Natural killer cell treated with Interleukin-12 subunit alpha and Interleukin-12 subunit beta and Interleukin-15 and Interleukin-18, amount 100 ng/mL, for 72 hours (primary cell): ENCODE data around the gene TANC1. TPM values are rescaled to one million over a fixed set of nuclear protein-coding genes. Genes with fewer than 3 reads are reported as not detected.

Experiments
- ATAC-seq, 2 donors: fragments of 150-1000 bp; cut with Tn5 transposase in 1 of 2; sonication (Bioruptor Pico), chemical (Tn5 transposase) in 1 of 2; 2 replicates each; pipeline ENCODE4 v1.10.0; 2021
- DNase-seq: peaks from one replicate; pipeline ENCODE4 v3.0.0; 2022; ENCODE audit warnings: low spot score
- H3K27ac Mint-ChIP-seq, 2 donors: 1 replicate in 1 of 2; 2 replicates in 1 of 2; pipeline ENCODE4 v1.8.0; 2022; ENCODE audit warnings: mixed read lengths in 2 of 2, mild to moderate bottlenecking in 1 of 2, moderate library complexity in 1 of 2
- H3K27me3 Mint-ChIP-seq, 2 donors: 1 replicate in 1 of 2; 2 replicates in 1 of 2; pipeline ENCODE4 v1.8.0; 2022; ENCODE audit warnings: mixed read lengths in 2 of 2
- H3K36me3 Mint-ChIP-seq: one replicate; pipeline ENCODE4 v1.8.0; 2022; ENCODE audit warnings: mixed read lengths
- H3K4me1 Mint-ChIP-seq, 2 donors: 1 replicate in 1 of 2; 2 replicates in 1 of 2; pipeline ENCODE4 v1.8.0; 2022; ENCODE audit warnings: low read depth in 2 of 2, mixed read lengths in 2 of 2, mild to moderate bottlenecking in 1 of 2
- H3K4me3 Mint-ChIP-seq: one replicate; pipeline ENCODE4 v1.8.0; 2022; ENCODE audit warnings: mixed read lengths
- H3K9me3 Mint-ChIP-seq: 2 replicates; pipeline ENCODE4 v1.8.0; 2022; ENCODE audit warnings: mixed read lengths
- total RNA-seq, 2 donors: library from RNA; stranded (reverse); gene quantifications; one replicate each; pipeline ENCODE4 v1.2.3, GENCODE V29; 2022

TANC1 gene
- total RNA-seq, 2 donors from 2014 or later, result 0.21 to 0.56 TPM

DNA sequence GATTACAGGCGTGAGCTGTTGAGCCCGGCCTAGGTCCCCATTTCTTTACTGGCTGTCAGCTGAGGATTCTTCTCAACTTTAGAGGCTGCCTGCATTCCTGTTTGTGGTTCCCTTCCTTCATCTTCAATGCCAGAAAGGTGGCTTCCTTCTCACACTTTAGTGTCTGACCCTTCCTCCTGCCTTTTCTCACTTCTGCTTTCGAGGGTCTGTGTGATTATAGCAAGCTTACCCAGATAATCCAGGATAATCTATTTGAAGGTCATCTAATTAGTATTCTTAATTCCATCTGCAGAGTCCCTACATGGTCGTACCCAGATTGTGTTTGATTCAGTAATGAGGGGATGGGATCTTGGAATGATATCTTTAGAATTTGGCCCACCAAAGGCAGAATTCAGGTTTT is 157.4 kb downstream of the TANC1 start:
- DNase-seq, result no peak
- Mint-ChIP-seq H3K27me3 (no peaks in the 10 kb centered on the region), H3K36me3 (no peaks in the 10 kb centered on the region), H3K27ac (peak overlapping the region; percentile 45 to 86), H3K9me3 (no peaks in the 10 kb centered on the region), H3K4me1 (peaks cover 50% of the 10 kb centered on the region in 2 donors), H3K4me3 (peak overlapping the region; percentile 35)
- ATAC-seq, result no peak

- Mint-ChIP-seq H3K4me1 (peaks cover 54 to 57% of the 10 kb centered on the region in 2 donors), H3K36me3 (no peaks in the 10 kb centered on the region), H3K9me3 (no peaks in the 10 kb centered on the region), H3K27ac (peak overlapping the region in 1 of 2 donors; percentile 45), H3K27me3 (peaks cover 0 to 2% of the 10 kb centered on the region in 2 donors), H3K4me3 (no peak overlapping the region)
- DNase-seq (no peak), ATAC-seq (no peak)
Measured at GRCh38 chr2:159126432-159127022, 158.1 kb downstream of the TANC1 start.

- Mint-ChIP-seq H3K4me1 (peaks cover 62 to 65% of the 10 kb centered on the region in 2 donors), H3K4me3 (no peak overlapping the region), H3K27ac (no peak overlapping the region), H3K27me3 (peaks cover 0 to 3% of the 10 kb centered on the region in 2 donors), H3K36me3 (no peaks in the 10 kb centered on the region), H3K9me3 (no peaks in the 10 kb centered on the region)
- ATAC-seq, result no peak
- DNase-seq, result no peak
Measured at GRCh38 chr2:159128191-159128590, 159.8 kb downstream of the TANC1 start.

GRCh38 chr2:159129269-159129668 is 160.8 kb downstream of the TANC1 start:
- H3K27me3 Mint-ChIP-seq, result peaks cover 0 to 3% of the 10 kb centered on the region in 2 donors
- no peaks in the 10 kb centered on the region for H3K9me3 Mint-ChIP-seq
- H3K4me3 Mint-ChIP-seq, result peak overlapping the region; percentile 42

GRCh38 chr2:159129824-159130223 is 161.4 kb downstream of the TANC1 start:
- Mint-ChIP-seq H3K27me3 (peaks cover 0 to 3% of the 10 kb centered on the region in 2 donors), H3K9me3 (no peaks in the 10 kb centered on the region), H3K36me3 (no peaks in the 10 kb centered on the region), H3K27ac (peak overlapping the region; percentile 1 to 36), H3K4me3 (peak overlapping the region; percentile 42), H3K4me1 (peaks cover 53 to 55% of the 10 kb centered on the region in 2 donors)
- DNase-seq, result no peak
- no peak for ATAC-seq

More at GRCh38 chr2:159129269-159129668, 160.8 kb downstream of the TANC1 start:
- ATAC-seq, result no peak
- H3K27ac Mint-ChIP-seq, result peak overlapping the region in 1 of 2 donors; percentile 36
- no peaks in the 10 kb centered on the region for H3K36me3 Mint-ChIP-seq
- H3K4me1 Mint-ChIP-seq, result peaks cover 58 to 60% of the 10 kb centered on the region in 2 donors
- DNase-seq, result no peak

- no peaks in the 10 kb centered on the region for H3K9me3 Mint-ChIP-seq
- peak overlapping the region; percentile 30 for H3K4me3 Mint-ChIP-seq
- peak in 1 of 2 donors; percentile 70 for ATAC-seq
- no peaks in the 10 kb centered on the region for H3K36me3 Mint-ChIP-seq
- no peak for DNase-seq
- peaks cover 0 to 3% of the 10 kb centered on the region in 2 donors for H3K27me3 Mint-ChIP-seq
- H3K4me1 Mint-ChIP-seq, result peaks cover 48 to 50% of the 10 kb centered on the region in 2 donors
- H3K27ac Mint-ChIP-seq, result peak overlapping the region; percentile 1 to 36
Measured at GRCh38 chr2:159130302-159130701, 161.9 kb downstream of the TANC1 start.

GRCh38 chr2:159131267-159131913 is 162.9 kb downstream of the TANC1 start:
- Mint-ChIP-seq H3K27ac (peak overlapping the region in 1 of 2 donors; percentile 34), H3K27me3 (peaks cover 0 to 3% of the 10 kb centered on the region in 2 donors), H3K4me3 (peak overlapping the region; percentile 24), H3K36me3 (no peaks in the 10 kb centered on the region), H3K4me1 (peaks cover 42 to 46% of the 10 kb centered on the region in 2 donors), H3K9me3 (no peaks in the 10 kb centered on the region)
- ATAC-seq, result no peak
- no peak for DNase-seq

GRCh38 chr2:159131914-159132281 is 163.5 kb downstream of the TANC1 start:
- peak overlapping the region; percentile 24 for H3K4me3 Mint-ChIP-seq
- H3K27ac Mint-ChIP-seq, result peak overlapping the region in 1 of 2 donors; percentile 34
- H3K27me3 Mint-ChIP-seq, result peaks cover 0 to 3% of the 10 kb centered on the region in 2 donors
- H3K36me3 Mint-ChIP-seq, result no peaks in the 10 kb centered on the region
- H3K9me3 Mint-ChIP-seq, result no peaks in the 10 kb centered on the region
- ATAC-seq, result no peak
- no peak for DNase-seq
- peaks cover 37 to 41% of the 10 kb centered on the region in 2 donors for H3K4me1 Mint-ChIP-seq

DNA sequence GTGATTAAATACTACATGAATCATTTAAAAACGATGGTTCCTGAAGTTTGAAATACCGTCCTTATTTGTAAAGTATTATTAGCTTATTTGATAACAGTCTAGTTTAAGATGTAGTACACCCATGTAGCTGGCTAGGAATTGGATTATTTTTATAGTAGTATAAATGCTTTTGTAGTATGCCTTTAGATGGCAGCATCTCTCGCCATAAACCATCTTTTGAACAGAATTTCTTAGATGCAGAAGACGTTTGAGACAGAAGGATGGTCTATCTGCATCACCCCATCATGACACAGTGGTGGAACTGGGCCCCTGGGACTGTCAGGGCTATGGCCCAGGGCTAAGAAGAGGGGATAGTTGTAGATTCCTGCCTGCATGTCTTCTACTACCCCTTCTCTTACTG is 165.4 kb downstream of the TANC1 start:
- no peak for DNase-seq
- no peaks in the 10 kb centered on the region for H3K36me3 Mint-ChIP-seq
- no peak overlapping the region for H3K4me3 Mint-ChIP-seq
- no peak overlapping the region for H3K27ac Mint-ChIP-seq
- H3K27me3 Mint-ChIP-seq, result peaks cover 0 to 7% of the 10 kb centered on the region in 2 donors
- peaks cover 35% of the 10 kb centered on the region in 2 donors for H3K4me1 Mint-ChIP-seq
- ATAC-seq, result no peak
- no peaks in the 10 kb centered on the region for H3K9me3 Mint-ChIP-seq

DNA sequence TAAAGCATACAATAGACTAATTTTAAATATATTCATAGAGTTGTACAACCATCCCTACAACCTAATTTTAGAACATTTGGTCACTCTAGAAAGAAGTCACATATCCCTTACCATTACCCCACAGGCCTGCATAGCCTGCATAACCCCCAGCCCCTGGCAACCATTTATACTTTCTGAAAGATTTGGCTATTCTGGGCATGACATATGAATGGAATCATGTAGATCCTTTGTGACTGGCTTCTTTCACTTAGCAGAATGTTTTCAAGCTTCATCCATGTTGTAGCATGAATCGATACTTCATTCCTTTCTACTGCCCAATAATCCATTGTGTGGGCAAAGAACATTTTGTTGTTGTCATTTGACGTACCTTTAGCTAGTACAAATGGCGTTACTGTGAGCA is 166.5 kb downstream of the TANC1 start:
- H3K36me3 Mint-ChIP-seq, result no peaks in the 10 kb centered on the region
- DNase-seq (no peak), ATAC-seq (no peak)
- H3K4me1 Mint-ChIP-seq, result peaks cover 26 to 29% of the 10 kb centered on the region in 2 donors
- no peak overlapping the region for H3K27ac Mint-ChIP-seq
- H3K9me3 Mint-ChIP-seq, result no peaks in the 10 kb centered on the region
- no peak overlapping the region for H3K4me3 Mint-ChIP-seq
- H3K27me3 Mint-ChIP-seq, result peaks cover 0 to 8% of the 10 kb centered on the region in 2 donors

DNA sequence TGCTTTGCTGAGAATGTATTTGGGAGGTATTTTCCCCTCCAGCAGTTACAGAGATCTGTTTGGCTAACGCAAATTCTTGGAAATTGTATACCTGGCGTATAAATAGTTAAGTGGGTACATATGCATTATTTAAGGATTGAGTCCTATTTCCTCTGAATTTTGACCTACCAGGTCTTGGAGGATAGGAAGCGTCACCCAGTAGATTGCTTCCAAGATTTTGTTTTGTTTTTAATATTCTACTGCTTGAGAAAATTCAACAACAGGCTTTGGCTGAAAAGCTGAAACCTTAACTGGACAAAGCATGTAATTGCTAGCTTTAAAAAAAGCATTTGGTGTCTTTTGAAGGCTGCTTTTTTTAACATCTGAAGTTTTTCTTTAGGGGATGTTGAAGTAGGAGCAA is 168.0 kb downstream of the TANC1 start:
- Mint-ChIP-seq H3K9me3 (no peaks in the 10 kb centered on the region), H3K4me3 (no peak overlapping the region), H3K36me3 (no peaks in the 10 kb centered on the region), H3K27ac (no peak overlapping the region), H3K27me3 (peaks cover 0 to 13% of the 10 kb centered on the region in 2 donors), H3K4me1 (peaks cover 15 to 20% of the 10 kb centered on the region in 2 donors)
- DNase-seq (no peak), ATAC-seq (no peak)

GRCh38 chr2:159137511-159138241 is 169.2 kb downstream of the TANC1 start:
- Mint-ChIP-seq H3K4me3 (no peak overlapping the region), H3K36me3 (no peaks in the 10 kb centered on the region), H3K9me3 (no peaks in the 10 kb centered on the region), H3K27me3 (peaks cover 0 to 15% of the 10 kb centered on the region in 2 donors), H3K27ac (no peak overlapping the region), H3K4me1 (peaks cover 9 to 17% of the 10 kb centered on the region in 2 donors)
- ATAC-seq (no peak), DNase-seq (no peak)

GRCh38 chr2:159138642-159139182 is 170.3 kb downstream of the TANC1 start:
- peaks cover 6 to 17% of the 10 kb centered on the region in 2 donors for H3K4me1 Mint-ChIP-seq
- no peaks in the 10 kb centered on the region for H3K9me3 Mint-ChIP-seq
- peaks cover 0 to 15% of the 10 kb centered on the region in 2 donors for H3K27me3 Mint-ChIP-seq
- ATAC-seq (no peak), DNase-seq (no peak)
- H3K4me3 Mint-ChIP-seq, result no peak overlapping the region
- H3K36me3 Mint-ChIP-seq, result no peaks in the 10 kb centered on the region
- H3K27ac Mint-ChIP-seq, result peak overlapping the region in 1 of 2 donors; percentile 65
